Measurements from ENCODE around the gene HNF4A. TPM values are rescaled to one million over a fixed set of nuclear protein-coding genes. Genes with fewer than 3 reads are reported as not detected.

HNF4A gene
- total and polyA plus RNA-seq, 2 of the 13 experiments (the other 11 are each of a cell fraction or from before 2014, with no cell fraction given): 80.9 to 169 TPM

- peak; percentile 100 for TF ChIP-seq ZNF646 (CRISPR knock-in tag; IDR thresholded peaks at IDR 0.05)
- TF ChIP-seq ZNF841 (CRISPR knock-in tag; IDR thresholded peaks at IDR 0.05; ENCODE audit: borderline replicate concordance): no peak
- no peak for TF ChIP-seq ZNF558 (CRISPR knock-in tag; IDR thresholded peaks at IDR 0.05; ENCODE audit: borderline replicate concordance)
- TF ChIP-seq RFX3 (CRISPR knock-in tag; IDR thresholded peaks at IDR 0.05): no peak
- 0 out of 2 replicates have a peak, but pooled peaks have one; percentile 55 for TF ChIP-seq THAP7 (CRISPR knock-in tag; IDR thresholded peaks at IDR 0.05)
- no peak for TF ChIP-seq SMAD3 (CRISPR knock-in tag; IDR thresholded peaks at IDR 0.05)
- no peak for TF ChIP-seq ZNF713 (CRISPR knock-in tag; IDR thresholded peaks at IDR 0.05)
- TF ChIP-seq ZNF280D (CRISPR knock-in tag; IDR thresholded peaks at IDR 0.05): no peak
- peak; percentile 48; the same call in 1 of the 2 replicates for TF ChIP-seq JUND (CRISPR knock-in tag; IDR thresholded peaks at IDR 0.05)
- no peak for TF ChIP-seq KLF13 (CRISPR knock-in tag; IDR thresholded peaks at IDR 0.05)
- TF ChIP-seq ZFP36L1 (CRISPR knock-in tag; IDR thresholded peaks at IDR 0.05): no peak
- TF ChIP-seq KMT2A (CRISPR knock-in tag; IDR thresholded peaks at IDR 0.05): no peak
- no peak for TF ChIP-seq BCLAF1 (IDR thresholded peaks at IDR 0.05)
Measured at GRCh38 chr20:44404204-44405181, 49.0 kb downstream of the HNF4A start (continued).
